ENCODE data around the gene RNF220.

DNA sequence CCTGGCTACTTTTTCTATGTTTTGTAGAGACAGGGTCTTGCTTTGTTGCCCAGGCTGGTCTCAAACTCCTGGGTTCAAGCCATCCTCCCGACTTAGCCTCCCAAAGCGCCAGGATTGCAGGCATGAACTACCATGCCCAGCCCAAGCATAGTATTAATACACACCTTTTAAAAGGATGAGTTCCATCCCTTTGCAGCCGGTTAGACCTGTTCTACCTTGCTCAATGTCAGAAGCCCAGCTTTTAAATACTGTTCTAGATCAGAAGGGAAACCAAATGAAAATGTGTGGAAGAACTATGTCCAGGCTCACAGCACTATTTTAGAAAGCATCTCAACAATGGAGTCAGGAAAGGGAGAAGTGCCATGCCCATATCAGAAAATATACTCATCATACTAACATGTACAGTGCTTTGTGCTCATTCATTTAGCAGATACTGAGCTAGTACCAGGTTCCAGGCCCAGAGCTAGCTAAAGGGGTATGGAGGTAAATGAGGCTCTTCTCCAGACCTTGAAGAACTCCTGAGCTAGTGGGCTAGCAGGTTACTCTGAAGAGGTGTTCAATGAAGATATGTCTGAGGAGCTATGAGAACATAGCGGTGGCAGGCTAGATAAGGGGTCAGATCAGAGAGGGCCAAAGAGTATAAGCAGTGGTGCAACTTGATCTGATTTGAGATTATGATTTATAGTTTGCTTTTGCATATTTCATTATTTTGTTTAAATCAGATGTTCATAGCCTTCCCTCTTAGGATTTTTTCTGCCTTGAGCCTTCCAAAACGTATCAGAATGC, 78.2 kb downstream of the RNF220 start:
- no peak for TF ChIP-seq SMC3 (IDR thresholded peaks at IDR 0.05; ENCODE audit: low read depth, low read length)
- TF ChIP-seq YY1 (IDR thresholded peaks at IDR 0.05; ENCODE audit: low read depth) = no peak
- TF ChIP-seq EZH2phosphoT487 (IDR thresholded peaks at IDR 0.05; ENCODE audit: borderline replicate concordance, low read depth) = no peak

Data from SK-N-SH (cell line).